OCI-LY3 (cell line): ENCODE measurements around the gene OTX1.

Experiments used
- H2AFZ ChIP-seq: fragments of 200-600, 300-600 bp; shearing (Covaris generic); 2 replicates; pipeline ENCODE4 v1.6.0; 2014; ENCODE audit warnings: antibody characterized with exemption, low read depth, low read length
- H3K27ac ChIP-seq: fragments of 200-600, 300-600 bp; sonication (generic); 2 replicates; pipeline ENCODE4 v1.5.1; 2014; ENCODE audit warnings: mild to moderate bottlenecking, low read length, moderate library complexity, mixed read lengths
- H3K27me3 ChIP-seq: fragments of 200-600, 300-600 bp; sonication (generic); 2 replicates; pipeline ENCODE4 v1.6.1; 2014; ENCODE audit warnings: low read depth, low read length, mixed read lengths
- H3K36me3 ChIP-seq: fragments of 200-600, 300-600 bp; sonication (generic); replicated peaks from 2 replicates; pipeline ENCODE3; 2014; ENCODE audit warnings: low read depth, low read length, mixed read lengths
- H3K4me1 ChIP-seq: fragments of 300-600, 200-600 bp; sonication (generic); 2 replicates; pipeline ENCODE4 v1.6.1; 2014; ENCODE audit warnings: low read length, mixed read lengths
- H3K4me2 ChIP-seq: fragments of 200-600, 300-600 bp; sonication (generic); 2 replicates; pipeline ENCODE4 v1.6.1; 2014; ENCODE audit warnings: low read length, mixed read lengths
- H3K4me3 ChIP-seq: fragments of 300-600, 200-600 bp; sonication (generic); 2 replicates; pipeline ENCODE4 v1.5.1; 2014; ENCODE audit warnings: antibody characterized with exemption, mild to moderate bottlenecking, low read length, moderate library complexity
- H3K79me2 ChIP-seq: fragments of 300-600, 200-600 bp; shearing (Covaris generic); 2 replicates; pipeline ENCODE4 v1.6.1; 2014; ENCODE audit warnings: mild to moderate bottlenecking, low read length, mixed read lengths
- H3K9ac ChIP-seq: fragments of 300-600, 200-600 bp; shearing (Covaris generic); 2 replicates; pipeline ENCODE4 v1.6.0; 2014; ENCODE audit warnings: mild to moderate bottlenecking, low read length, moderate library complexity
- H3K9me3 ChIP-seq: fragments of 200-600, 300-600 bp; shearing (Covaris generic); 2 replicates; pipeline ENCODE4 v1.6.1; 2014; ENCODE audit warnings: low read length, mixed read lengths; ENCODE audit not compliant: insufficient read depth
- H4K20me1 ChIP-seq: fragments of 200-600, 300-600 bp; sonication (generic); 2 replicates; pipeline ENCODE4 v1.6.1; 2016; ENCODE audit warnings: low read length, mixed read lengths; ENCODE audit not compliant: insufficient read depth
- CTCF ChIP-seq: fragments of 200-600, 300-600 bp; sonication (generic); IDR thresholded peaks from 2 replicates; pipeline ENCODE4 v1.5.1; 2014; ENCODE audit warnings: antibody characterized with exemption, low read length, low read depth
- EZH2phosphoT487 ChIP-seq: fragments of 200-600 bp; shearing (Covaris generic); IDR thresholded peaks from 2 replicates; pipeline ENCODE4 v1.6.1; 2018; ENCODE audit warnings: antibody characterized with exemption, mixed run types, low read depth

Gene OTX1

DNA sequence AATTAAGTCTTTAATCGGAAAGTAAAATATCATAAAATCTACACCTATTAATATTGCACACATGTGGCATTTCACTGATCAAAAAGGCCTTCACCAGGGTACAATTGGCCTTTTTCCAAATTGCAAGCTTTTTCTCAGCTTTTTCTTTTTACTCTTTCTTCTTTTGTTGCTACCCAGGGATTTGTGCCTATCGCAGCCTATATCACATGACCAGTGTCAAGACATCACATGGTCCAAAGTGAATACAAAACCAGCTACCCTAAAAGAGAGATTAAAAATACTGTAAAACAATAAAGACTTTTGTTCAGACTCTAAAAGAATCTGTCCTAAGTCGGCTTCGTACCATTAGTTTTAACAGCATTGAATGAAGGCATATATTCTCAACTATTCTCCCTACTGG is 15.0 kb upstream of the OTX1 start:
- no peaks in the 10 kb centered on the region for H3K4me1 ChIP-seq
- no peak overlapping the region for H3K4me3 ChIP-seq
- no peaks in the 10 kb centered on the region for H3K36me3 ChIP-seq
- no peaks in the 10 kb centered on the region for H3K79me2 ChIP-seq
- no peak overlapping the region for H3K27ac ChIP-seq
- H4K20me1 ChIP-seq = no peaks in the 10 kb centered on the region
- TF ChIP-seq EZH2phosphoT487 (no peak), CTCF (no peak)
- H3K27me3 ChIP-seq = no peaks in the 10 kb centered on the region
- no peaks in the 10 kb centered on the region for H3K9me3 ChIP-seq
- no peak overlapping the region for H3K9ac ChIP-seq
- no peak overlapping the region for H2AFZ ChIP-seq
- no peak overlapping the region for H3K4me2 ChIP-seq

DNA sequence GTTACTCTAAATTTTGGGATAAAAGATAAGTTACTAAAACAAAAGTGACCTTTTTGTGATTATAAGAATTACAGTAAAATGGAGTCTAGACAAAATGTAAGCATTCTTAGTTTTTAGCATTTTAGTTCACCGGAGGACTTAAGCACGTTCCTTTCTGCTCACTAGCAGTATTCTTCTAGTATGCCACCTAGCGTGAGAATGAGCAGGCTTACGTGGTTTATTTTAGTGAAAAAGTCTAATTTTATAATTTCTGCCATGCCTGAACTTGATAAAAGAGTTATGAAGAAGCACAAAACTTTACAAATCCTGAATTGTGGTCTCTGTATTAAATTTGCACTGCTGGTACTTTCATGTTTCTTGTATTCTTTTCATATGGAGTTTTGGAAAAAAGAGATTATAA is 12.6 kb upstream of the OTX1 start:
- Histone ChIP-seq H3K4me2 (no peak overlapping the region), H3K4me1 (no peaks in the 10 kb centered on the region), H3K9ac (no peak overlapping the region), H3K79me2 (no peaks in the 10 kb centered on the region), H2AFZ (no peak overlapping the region), H3K27me3 (no peaks in the 10 kb centered on the region), H3K4me3 (no peak overlapping the region), H3K9me3 (no peaks in the 10 kb centered on the region), H4K20me1 (no peaks in the 10 kb centered on the region), H3K27ac (no peak overlapping the region), H3K36me3 (no peaks in the 10 kb centered on the region)
- TF ChIP-seq CTCF = no peak
- TF ChIP-seq EZH2phosphoT487 = no peak

GRCh38 chr2:63040586-63040985 is 10.0 kb upstream of the OTX1 start:
- no peak overlapping the region for H3K4me2 ChIP-seq
- H4K20me1 ChIP-seq = no peaks in the 10 kb centered on the region
- H3K27ac ChIP-seq = no peak overlapping the region
- H3K27me3 ChIP-seq = no peaks in the 10 kb centered on the region
- H3K9me3 ChIP-seq = no peaks in the 10 kb centered on the region
- no peak overlapping the region for H3K4me3 ChIP-seq
- H3K4me1 ChIP-seq = no peaks in the 10 kb centered on the region
- no peak overlapping the region for H3K9ac ChIP-seq
- no peaks in the 10 kb centered on the region for H3K79me2 ChIP-seq
- H3K36me3 ChIP-seq = no peaks in the 10 kb centered on the region
- no peak overlapping the region for H2AFZ ChIP-seq
- no peak for TF ChIP-seq CTCF
- no peak for TF ChIP-seq EZH2phosphoT487

GRCh38 chr2:63041592-63041991 is 9.0 kb upstream of the OTX1 start:
- no peak overlapping the region for H3K4me2 ChIP-seq

More at GRCh38 chr2:63041592-63041991, 9.0 kb upstream of the OTX1 start:
- H3K27ac ChIP-seq = no peak overlapping the region
- H2AFZ ChIP-seq = no peak overlapping the region
- H3K9ac ChIP-seq = no peak overlapping the region
- TF ChIP-seq CTCF (no peak), EZH2phosphoT487 (no peak)
- no peaks in the 10 kb centered on the region for H3K27me3 ChIP-seq
- no peaks in the 10 kb centered on the region for H3K36me3 ChIP-seq
- no peaks in the 10 kb centered on the region for H4K20me1 ChIP-seq
- H3K9me3 ChIP-seq = no peaks in the 10 kb centered on the region
- no peaks in the 10 kb centered on the region for H3K4me1 ChIP-seq
- no peak overlapping the region for H3K4me3 ChIP-seq
- H3K79me2 ChIP-seq = no peaks in the 10 kb centered on the region
